IMR-90 (cell line): ENCODE data around the gene ATF1. TPM values are rescaled to one million over a fixed set of nuclear protein-coding genes. Genes with fewer than 3 reads are reported as not detected.
"Not testable (repeated sequence)": the region's sequence is repeated elsewhere in the genome, so short reads cannot be mapped to it uniquely, and the experiment has no call there.

Experiments
- ATAC-seq: fragments of 200-7000 bp; cut with Tn5 transposase; 2 replicates; pipeline ENCODE4 v1.9.1; 2020; ENCODE audit warnings: low read depth, mild to moderate bottlenecking, moderate library complexity
- BruUV-seq: library from RNA; stranded (reverse); fragments of 400-500 nt; replicated peaks from 2 replicates; lab custom pipeline; 2021; lab: Mats Ljungman, UMichigan
- CTCF ChIA-PET: fragments of 300-600 bp; formaldehyde crosslinking; extraction: SDS; loops from one replicate; lab custom pipeline; 2021; ENCODE audit warnings: antibody characterized with exemption; lab: Yijun Ruan, JAX
- POLR2A ChIA-PET: fragments of 300-600 bp; sonication (Branson Sonifier 250); formaldehyde crosslinking; loops from one replicate; lab custom pipeline; 2022; ENCODE audit warnings: antibody characterized with exemption; ENCODE audit not compliant: unreplicated experiment; lab: Charles Lee
- DNase-seq: peaks from one replicate; pipeline ENCODE4 v3.0.0; 2013
- H2AFZ ChIP-seq: replicated peaks from 2 replicates; pipeline ENCODE3; 2013; ENCODE audit warnings: low read length, mild to moderate bottlenecking; ENCODE audit not compliant: poor library complexity
- H2AK5ac ChIP-seq: 2 replicates; pipeline ENCODE4 v1.6.1; 2013; ENCODE audit warnings: low read depth, low read length, inconsistent platforms
- H2AK9ac ChIP-seq: replicated peaks from 2 replicates; pipeline ENCODE3; 2013; ENCODE audit warnings: mild to moderate bottlenecking, low read depth, low read length, moderate library complexity; ENCODE audit not compliant: poor library complexity
- H2BK120ac ChIP-seq: 2 replicates; pipeline ENCODE4 v1.6.1; 2013; ENCODE audit warnings: low read depth, low read length, inconsistent platforms
- H2BK15ac ChIP-seq: 3 replicates; pipeline ENCODE4 v1.6.1; 2013; ENCODE audit warnings: low read depth, low read length, inconsistent platforms
- H2BK20ac ChIP-seq: 2 replicates; pipeline ENCODE4 v1.6.1; 2013; ENCODE audit warnings: low read depth, mild to moderate bottlenecking, inconsistent platforms, low read length, moderate library complexity
- H2BK5ac ChIP-seq: 2 replicates; pipeline ENCODE4 v1.6.1; 2013; ENCODE audit warnings: mild to moderate bottlenecking, low read depth, low read length, inconsistent platforms; ENCODE audit not compliant: poor library complexity, severe bottlenecking
- H3K14ac ChIP-seq: replicated peaks from 2 replicates; pipeline ENCODE4 v1.6.1; 2013; ENCODE audit warnings: low read depth, low read length, inconsistent platforms
- H3K18ac ChIP-seq: 2 replicates; pipeline ENCODE4 v1.6.1; 2013; ENCODE audit warnings: low read depth, low read length, control low read depth
- H3K23ac ChIP-seq: 2 replicates; pipeline ENCODE4 v1.6.1; 2013; ENCODE audit warnings: low read depth, low read length, inconsistent platforms
- H3K27ac ChIP-seq: 2 replicates; pipeline ENCODE4 v1.5.1; 2013; ENCODE audit warnings: mild to moderate bottlenecking, control low read depth, low read length; ENCODE audit not compliant: insufficient read depth
- H3K27me3 ChIP-seq: 2 replicates; pipeline ENCODE4 v1.6.1; 2013; ENCODE audit warnings: low read length; ENCODE audit not compliant: control insufficient read depth, insufficient read depth
- H3K36me3 ChIP-seq: 2 replicates; pipeline ENCODE4 v1.6.1; 2013; ENCODE audit warnings: low read length, mixed read lengths; ENCODE audit not compliant: control insufficient read depth, insufficient read depth
- H3K4ac ChIP-seq: 2 replicates; pipeline ENCODE4 v1.6.1; 2013; ENCODE audit warnings: low read depth, low read length, inconsistent platforms
- H3K4me1 ChIP-seq: 2 replicates; pipeline ENCODE4 v1.6.1; 2013; ENCODE audit warnings: low read length, mixed read lengths; ENCODE audit not compliant: control insufficient read depth, insufficient read depth
- H3K4me2 ChIP-seq: 2 replicates; pipeline ENCODE4 v1.6.1; 2013; ENCODE audit warnings: low read depth, mild to moderate bottlenecking, control low read depth, low read length, moderate library complexity
- H3K4me3 ChIP-seq: 2 replicates; pipeline ENCODE4 v1.5.1; 2013; ENCODE audit warnings: low read depth, mild to moderate bottlenecking, control low read depth, low read length, moderate library complexity; ENCODE audit not compliant: insufficient read depth
- H3K56ac ChIP-seq: 2 replicates; pipeline ENCODE4 v1.6.1; 2013; ENCODE audit warnings: low read length, inconsistent platforms; ENCODE audit not compliant: insufficient read depth; ENCODE audit errors: extremely low read depth
- H3K79me1 ChIP-seq, 2 experiments: 2 replicates each; pipeline ENCODE4 v1.6.1; 2013; ENCODE audit warnings: low read length in 2 of 2, inconsistent platforms in 1 of 2, low read depth in 1 of 2
- H3K9ac ChIP-seq: 2 replicates; pipeline ENCODE4 v1.6.1; 2013; ENCODE audit warnings: low read depth, low read length, control low read depth
- H3K9me1 ChIP-seq: 2 replicates; pipeline ENCODE4 v1.6.1; 2013; ENCODE audit warnings: low read length, inconsistent platforms; ENCODE audit not compliant: insufficient read depth
- H3K9me3 ChIP-seq: 2 replicates; pipeline ENCODE4 v1.6.1; 2013; ENCODE audit warnings: low read length; ENCODE audit not compliant: control insufficient read depth, insufficient read depth
- H4K20me1 ChIP-seq: 2 replicates; pipeline ENCODE4 v1.6.1; 2013; ENCODE audit warnings: low read length, inconsistent platforms; ENCODE audit not compliant: insufficient read depth
- H4K5ac ChIP-seq: 2 replicates; pipeline ENCODE4 v1.6.1; 2013; ENCODE audit warnings: mild to moderate bottlenecking, low read depth, low read length, control low read depth
- H4K8ac ChIP-seq, 2 experiments: 2 replicates each; pipeline ENCODE4 v1.6.1; 2013; ENCODE audit warnings: low read depth in 2 of 2, low read length in 2 of 2, control low read depth in 1 of 2, inconsistent platforms in 1 of 2
- H4K91ac ChIP-seq: 2 replicates; pipeline ENCODE4 v1.6.1; 2013; ENCODE audit warnings: low read depth, low read length, inconsistent platforms; ENCODE audit not compliant: insufficient read depth
- CHD1 ChIP-seq: IDR thresholded peaks from 2 replicates; pipeline ENCODE4 v1.6.1; 2012; ENCODE audit warnings: low read depth, low read length, improper control_type of control experiment
- MAZ ChIP-seq: IDR thresholded peaks from 2 replicates; pipeline ENCODE4 v1.6.1; 2012; ENCODE audit warnings: low read depth, mild to moderate bottlenecking, low read length, improper control_type of control experiment, moderate library complexity, borderline replicate concordance
- MXI1 ChIP-seq: IDR thresholded peaks from 2 replicates; pipeline ENCODE4 v1.6.1; 2012; ENCODE audit warnings: low read depth, mild to moderate bottlenecking, low read length, moderate library complexity, borderline replicate concordance
- POLR2A ChIP-seq: IDR thresholded peaks from 2 replicates; pipeline ENCODE4 v1.6.1; 2012; ENCODE audit warnings: mild to moderate bottlenecking, low read depth, low read length
- whole genome bisulfite sequencing, 2 experiments: methylation state at CpG; one replicate each; pipeline versions ENCODE4 v1.1.5 to v1.1.7; 2013; ENCODE audit warnings: missing lambda C conversion rate in 2 of 2; ENCODE audit not compliant: insufficient read length in 1 of 2; ENCODE audit errors: extremely low coverage in 2 of 2; 5-methylcytosine and 5-hydroxymethylcytosine counted together
- dilution Hi-C: fragments of 300-500 bp; cut with HindIII; formaldehyde crosslinking; loops from one replicate; pipeline ENCODE4 v1.14.3; 2018; ENCODE audit warnings: low sequenced_read_pairs; ENCODE audit not compliant: unreplicated experiment
- in situ Hi-C: fragments of 300-500 bp; cut with MboI; formaldehyde crosslinking; loops from 3 replicates; pipeline ENCODE4 v1.14.3; 2019; ENCODE audit warnings: low sequenced_read_pairs, inconsistent platforms, mixed read lengths
- intact Hi-C: fragments of 100-400 bp; cut with micrococcal nuclease; formaldehyde crosslinking; loops from 2 replicates; pipeline ENCODE4 v1.10.0; 2022
- polyA plus RNA-seq, 3 experiments: library from polyadenylated mRNA; depleted of rRNA; stranded (reverse); fragments of >200 nt; gene quantifications; 2 replicates each; pipeline ENCODE4 v1.2.3, GENCODE V29; 2012; ENCODE audit warnings: low replicate concordance in 1 of 3
- total RNA-seq: library from RNA; depleted of rRNA; stranded (reverse); fragments of >200 nt; gene quantifications from 2 replicates; pipeline ENCODE4 v1.2.3, GENCODE V29; 2012
- TF ChIP-seq, protein P1 (sequence below): conservative IDR thresholded peaks from 2 replicates; pipeline ENCODE4 v1.5.1; 2012; ENCODE audit warnings: mild to moderate bottlenecking, low read depth, low read length, improper control_type of control experiment

ATF1 gene
- total and polyA plus RNA-seq, 2 of the 4 experiments (the other 2 are of a cell fraction), result 20.6 to 24.0 TPM

DNA sequence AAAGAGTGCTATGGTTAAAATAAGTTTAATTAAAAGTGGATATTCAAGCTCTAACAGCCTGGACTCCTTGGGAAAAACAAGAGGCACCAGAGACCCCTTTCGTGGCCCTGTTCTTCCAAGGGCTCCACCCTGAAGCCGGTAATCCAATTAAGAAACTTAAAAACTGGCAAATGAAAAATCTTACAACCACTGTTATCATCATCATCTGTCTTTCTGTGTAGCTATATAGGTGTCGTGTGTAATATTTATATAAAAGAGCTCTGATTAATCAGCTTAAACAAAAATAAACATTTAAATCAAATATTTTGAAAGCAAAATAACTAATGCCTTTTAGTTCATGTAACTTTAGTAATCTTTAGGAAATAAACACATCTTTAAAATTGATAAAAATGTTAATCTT is 4.5 kb downstream of the ATF1 start:
- H3K18ac ChIP-seq, result no peak overlapping the region
- no peak overlapping the region for H3K14ac ChIP-seq
- H2BK120ac ChIP-seq, result no peak overlapping the region
- H3K23ac ChIP-seq, result no peak overlapping the region
- peaks cover 5% of the 10 kb centered on the region; the same call in 1 of the 2 replicates for H3K9me1 ChIP-seq
- ChIA-PET POLR2A (no interaction called here), CTCF (interaction anchor here (1.3 kb wide), 1 partner anchor 219 kb away, joined by 3 read pairs; no protein-coding TSS in a partner anchor)
- intact Hi-C loops, result loop anchor here (10.0 kb wide), 1 partner anchor 256 kb away; the partner anchor contains the start of gene SLC11A2
- H2AK9ac ChIP-seq, result no peak overlapping the region
- H3K27me3 ChIP-seq, result no peaks in the 10 kb centered on the region
- no peak overlapping the region for H3K56ac ChIP-seq
- in situ Hi-C loops, result no loop called here
- H3K79me1 ChIP-seq, result peaks cover 36 to 75% of the 10 kb centered on the region in 2 experiments
- peaks cover 3% of the 10 kb centered on the region for H3K36me3 ChIP-seq
- H2BK5ac ChIP-seq, result no peak overlapping the region
- H3K9ac ChIP-seq, result no peak overlapping the region
- no peak overlapping the region for H3K27ac ChIP-seq
- no peak for DNase-seq
- peaks cover 4% of the 10 kb centered on the region; the same call in 1 of the 2 replicates for H3K4me1 ChIP-seq
- dilution Hi-C loops, result no loop called here
- no peak overlapping the region for H3K4ac ChIP-seq
- no peak for ATAC-seq
- BruUV-seq, result no TSS peak
- no peak overlapping the region for H4K91ac ChIP-seq
- no peak overlapping the region for H2BK15ac ChIP-seq
- TF ChIP-seq MXI1, result no peak
- TF ChIP-seq MAZ, result no peak
- TF ChIP-seq POLR2A, result no peak
- TF ChIP-seq CHD1, result no peak
- TF ChIP-seq, protein P1, sequence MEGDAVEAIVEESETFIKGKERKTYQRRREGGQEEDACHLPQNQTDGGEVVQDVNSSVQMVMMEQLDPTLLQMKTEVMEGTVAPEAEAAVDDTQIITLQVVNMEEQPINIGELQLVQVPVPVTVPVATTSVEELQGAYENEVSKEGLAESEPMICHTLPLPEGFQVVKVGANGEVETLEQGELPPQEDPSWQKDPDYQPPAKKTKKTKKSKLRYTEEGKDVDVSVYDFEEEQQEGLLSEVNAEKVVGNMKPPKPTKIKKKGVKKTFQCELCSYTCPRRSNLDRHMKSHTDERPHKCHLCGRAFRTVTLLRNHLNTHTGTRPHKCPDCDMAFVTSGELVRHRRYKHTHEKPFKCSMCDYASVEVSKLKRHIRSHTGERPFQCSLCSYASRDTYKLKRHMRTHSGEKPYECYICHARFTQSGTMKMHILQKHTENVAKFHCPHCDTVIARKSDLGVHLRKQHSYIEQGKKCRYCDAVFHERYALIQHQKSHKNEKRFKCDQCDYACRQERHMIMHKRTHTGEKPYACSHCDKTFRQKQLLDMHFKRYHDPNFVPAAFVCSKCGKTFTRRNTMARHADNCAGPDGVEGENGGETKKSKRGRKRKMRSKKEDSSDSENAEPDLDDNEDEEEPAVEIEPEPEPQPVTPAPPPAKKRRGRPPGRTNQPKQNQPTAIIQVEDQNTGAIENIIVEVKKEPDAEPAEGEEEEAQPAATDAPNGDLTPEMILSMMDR, result no peak
- no peak overlapping the region for H4K5ac ChIP-seq
- H4K20me1 ChIP-seq, result peaks cover 23% of the 10 kb centered on the region
- no peaks in the 10 kb centered on the region; the same call in 1 of the 2 replicates for H3K9me3 ChIP-seq
- no peak overlapping the region for H2AK5ac ChIP-seq
- no peak overlapping the region for H4K8ac ChIP-seq
- no peak overlapping the region for H2BK20ac ChIP-seq
- no peak overlapping the region for H3K4me3 ChIP-seq
- WGBS, 2 experiments, result no CpG with 5 or more reads among the region's 3 CpGs
- no peak overlapping the region for H2AFZ ChIP-seq
- no peak overlapping the region for H3K4me2 ChIP-seq

GRCh38 chr12:50768813-50769212 is 4.9 kb downstream of the ATF1 start:
- H2AFZ ChIP-seq, H3K9me3 ChIP-seq, H3K36me3 ChIP-seq, H2BK5ac ChIP-seq, H4K5ac ChIP-seq, H2BK15ac ChIP-seq, H4K91ac ChIP-seq, H3K14ac ChIP-seq, H3K27me3 ChIP-seq, POLR2A ChIA-PET, H3K27ac ChIP-seq, CTCF ChIA-PET, H3K4ac ChIP-seq, H3K18ac ChIP-seq, H2AK5ac ChIP-seq, H3K9ac ChIP-seq, H3K4me1 ChIP-seq, dilution Hi-C loops, in situ Hi-C loops, ATAC-seq, H3K9me1 ChIP-seq, H3K4me3 ChIP-seq, H2AK9ac ChIP-seq, H3K4me2 ChIP-seq, H3K56ac ChIP-seq, BruUV-seq, H2BK20ac ChIP-seq, H4K8ac ChIP-seq, DNase-seq, H2BK120ac ChIP-seq, H3K23ac ChIP-seq: not testable (repeated sequence)
- intact Hi-C loops, result loop anchor here (10.0 kb wide), 1 partner anchor 256 kb away; the partner anchor contains the start of gene SLC11A2
- peaks cover 23% of the 10 kb centered on the region for H4K20me1 ChIP-seq
- peaks cover 36 to 75% of the 10 kb centered on the region in 2 experiments for H3K79me1 ChIP-seq
- no CpG with 5 or more reads among the region's 2 CpGs for WGBS, 2 experiments
